Mesothelial cell of epicardium (in vitro differentiated cells): ENCODE results near the gene CLEC4G. TPM values are rescaled to one million over a fixed set of nuclear protein-coding genes. Genes with fewer than 3 reads are reported as not detected.
A peak's percentile ranks its signal among the peaks of the same experiment; 100 is the strongest.

Experiments used
- DNase-seq, 2 experiments: peaks; one replicate each; pipeline ENCODE4 v3.0.0; 2021; ENCODE audit warnings: low spot score in 2 of 2; ENCODE audit not compliant: unreplicated experiment in 2 of 2
- H3K27ac Mint-ChIP-seq: 2 replicates; pipeline ENCODE4 v1.8.0; 2021; ENCODE audit warnings: mixed read lengths
- H3K27me3 Mint-ChIP-seq: 2 replicates; pipeline ENCODE4 v1.8.0; 2021; ENCODE audit warnings: low read depth, mixed read lengths
- H3K36me3 Mint-ChIP-seq: 2 replicates; pipeline ENCODE4 v1.8.0; 2021; ENCODE audit warnings: mixed read lengths
- H3K4me1 Mint-ChIP-seq: 2 replicates; pipeline ENCODE4 v1.8.0; 2021; ENCODE audit warnings: mixed read lengths
- H3K4me3 Mint-ChIP-seq: 2 replicates; pipeline ENCODE4 v1.8.0; 2021; ENCODE audit warnings: mild to moderate bottlenecking, moderate library complexity, mixed read lengths
- H3K9me3 Mint-ChIP-seq: 2 replicates; pipeline ENCODE4 v1.8.0; 2021; ENCODE audit warnings: mixed read lengths
- CTCF ChIP-seq: fragments of 200-600 bp; sonication (generic); IDR thresholded peaks from one replicate; pipeline ENCODE4 v1.5.0; 2021; ENCODE audit warnings: antibody characterized with exemption; ENCODE audit not compliant: unreplicated experiment
- total RNA-seq: library from RNA; stranded (reverse); gene quantifications from 3 replicates; pipeline ENCODE4 v1.2.1, GENCODE V29; 2021

The CLEC4G gene
- total RNA-seq, 1 donor from 2014 or later: not detected

GRCh38 chr19:7680606-7681339, 51.1 kb downstream of the CLEC4G start, which contains the start of gene TRAPPC5:
Gene TRAPPC5, plus strand, starts transcription at chr19:7680833. Its CDS starts 1,421 bp downstream, at chr19:7682254.
- Mint-ChIP-seq H3K4me3 (peak within 1 kb of the TSS; percentile 84), H3K36me3 (peaks cover 13% of the 10 kb centered on the region), H3K4me1 (peaks cover 12% of the 10 kb centered on the region), H3K27ac (peak within 1 kb of the TSS; percentile 87), H3K27me3 (peaks cover 33% of the 10 kb centered on the region), H3K9me3 (no peaks in the 10 kb centered on the region)
- TF ChIP-seq CTCF: peak; percentile 82
- DNase-seq: peak; percentile 87 to 95

- Mint-ChIP-seq H3K4me3 (peak overlapping the region; percentile 56), H3K4me1 (peaks cover 6% of the 10 kb centered on the region), H3K27me3 (peaks cover 35% of the 10 kb centered on the region), H3K9me3 (no peaks in the 10 kb centered on the region), H3K36me3 (peaks cover 8% of the 10 kb centered on the region), H3K27ac (no peak overlapping the region)
- no peak for TF ChIP-seq CTCF
- no peak for DNase-seq
These were observed 51.9 kb downstream of the CLEC4G start for GRCh38 chr19:7679771-7680605.

- Mint-ChIP-seq H3K4me1 (peaks cover 6% of the 10 kb centered on the region), H3K27ac (no peak overlapping the region), H3K9me3 (no peaks in the 10 kb centered on the region), H3K4me3 (peak overlapping the region; percentile 29), H3K36me3 (peaks cover 8% of the 10 kb centered on the region), H3K27me3 (peaks cover 39% of the 10 kb centered on the region)
- TF ChIP-seq CTCF: no peak
- DNase-seq: no peak
These were observed 52.7 kb downstream of the CLEC4G start for GRCh38 chr19:7678971-7679751.

Other genes with a start within 250 kb of the CLEC4G start
- 6.5 to 7.3 TPM (median 7.0 TPM) in 3 replicates for gene PEX11G, start 243.1 kb downstream of the CLEC4G start, total RNA-seq
- gene ZNF358, start 216.0 kb downstream of the CLEC4G start, total RNA-seq: 67.5 to 68.3 TPM (median 67.9 TPM) in 3 replicates
- 20.5 to 21.0 TPM (median 20.7 TPM) in 3 replicates for gene MCOLN1, start 209.5 kb downstream of the CLEC4G start, total RNA-seq
- gene PNPLA6, start 196.4 kb downstream of the CLEC4G start, total RNA-seq: 100 to 117 TPM (median 112 TPM) in 3 replicates
- 26.1 to 28.2 TPM (median 26.5 TPM) in 3 replicates for gene CAMSAP3, start 136.2 kb downstream of the CLEC4G start, total RNA-seq
- 43.9 to 46.6 TPM (median 44.6 TPM) in 3 replicates for gene XAB2, start 102.6 kb downstream of the CLEC4G start, total RNA-seq
- gene PET100, start 102.3 kb downstream of the CLEC4G start, total RNA-seq: 139 to 152 TPM (median 149 TPM) in 3 replicates
- gene PCP2, start 98.4 kb downstream of the CLEC4G start, total RNA-seq: 1.5 to 2.5 TPM (median 1.7 TPM) in 3 replicates
- gene STXBP2, start 95.0 kb downstream of the CLEC4G start, total RNA-seq: 88.1 to 99.0 TPM (median 97.7 TPM) in 3 replicates
- gene RETN, start 63.1 kb downstream of the CLEC4G start, total RNA-seq: not detected in 3 replicates
- gene MCEMP1, start 55.0 kb downstream of the CLEC4G start, total RNA-seq: not detected in 3 replicates
- 83.9 to 93.7 TPM (median 85.2 TPM) in 3 replicates for gene TRAPPC5, start 51.3 kb downstream of the CLEC4G start, total RNA-seq
- gene FCER2, start 30.0 kb downstream of the CLEC4G start, total RNA-seq: not detected in 3 replicates
- not detected in 3 replicates for gene CD209, start 15.4 kb upstream of the CLEC4G start, total RNA-seq
- gene CLEC4M, start 31.1 kb upstream of the CLEC4G start, total RNA-seq: 1.2 to 2.1 TPM (median 1.5 TPM) in 3 replicates
- 18.5 to 21.7 TPM (median 19.5 TPM) in 3 replicates for gene EVI5L, start 98.1 kb upstream of the CLEC4G start, total RNA-seq
- gene PRR36, start 142.3 kb upstream of the CLEC4G start, total RNA-seq: 23.4 to 25.1 TPM (median 24.0 TPM) in 3 replicates
- 4.3 to 5.2 TPM (median 4.9 TPM) in 3 replicates for gene LRRC8E, start 156.4 kb upstream of the CLEC4G start, total RNA-seq
- 52.1 to 55.6 TPM (median 52.2 TPM) in 3 replicates for gene MAP2K7, start 171.8 kb upstream of the CLEC4G start, total RNA-seq
- 1.2 to 1.7 TPM (median 1.2 TPM) in 3 replicates for gene TGFBR3L, start 182.7 kb upstream of the CLEC4G start, total RNA-seq
- gene SNAPC2, start 188.2 kb upstream of the CLEC4G start, total RNA-seq: 15.6 to 16.8 TPM (median 16.3 TPM) in 3 replicates
- 50.5 to 53.6 TPM (median 51.2 TPM) in 3 replicates for gene CTXN1, start 194.0 kb upstream of the CLEC4G start, total RNA-seq
- 76.3 to 80.7 TPM (median 78.3 TPM) in 3 replicates for gene TIMM44, start 211.6 kb upstream of the CLEC4G start, total RNA-seq